HepG2 (cell line): ENCODE results near the gene ZNF275. TPM values are rescaled to one million over a fixed set of nuclear protein-coding genes. Genes with fewer than 3 reads are reported as not detected.

Experiments used
- ATAC-seq: fragments of 200-7000 bp; cut with Tn5 transposase; 3 replicates; pipeline ENCODE4 v1.9.1; 2020; ENCODE audit warnings: mild to moderate bottlenecking, moderate library complexity
- BruUV-seq: library from RNA; stranded (reverse); fragments of 400-500 nt; replicated peaks from 2 replicates; lab custom pipeline; 2021; lab: Mats Ljungman, UMichigan
- CTCF ChIA-PET: fragments of 300-600 bp; formaldehyde crosslinking; extraction: SDS; loops from one replicate; lab custom pipeline; 2021; ENCODE audit warnings: low total read pairs, inconsistent platforms, low intra/inter-chr PET ratio; lab: Yijun Ruan, JAX
- POLR2A ChIA-PET: fragments of 350-600 bp; sonication (Branson Sonifier 250); formaldehyde crosslinking; loops from one replicate; lab custom pipeline; 2020; ENCODE audit warnings: antibody characterized with exemption, inconsistent platforms; lab: Yijun Ruan, JAX
- DNase-seq: peaks from one replicate; pipeline ENCODE4 v3.0.0-alpha.2; 2015; ENCODE audit warnings: low spot score
- FAIRE-seq: peaks from 3 replicates; lab custom pipeline; 2011; peaks lifted over from hg19 to GRCh38; lab: Jason Lieb, UNC
- H2AFZ ChIP-seq: one replicate; pipeline ENCODE4 v1.6.1; 2011; ENCODE audit warnings: low read length, inconsistent platforms
- H3K27ac ChIP-seq: fragments of 300-600 bp; 3 replicates; pipeline ENCODE4 v1.8.0; 2011; ENCODE audit warnings: mixed run types, mild to moderate bottlenecking, mixed read lengths, low read length, inconsistent platforms; ENCODE audit not compliant: insufficient read depth; ENCODE audit errors: extremely low read length
- H3K27me3 ChIP-seq, 2 experiments: fragments of 200-600 bp in 1 of 2; 2 replicates in 1 of 2; 3 replicates in 1 of 2; pipeline versions ENCODE4 v1.6.0 to v1.8.0; 2011; ENCODE audit warnings: low read length in 2 of 2, mild to moderate bottlenecking in 2 of 2, moderate library complexity in 2 of 2, inconsistent platforms in 1 of 2; ENCODE audit not compliant: insufficient read depth in 2 of 2, control insufficient read depth in 1 of 2
- H3K36me3 ChIP-seq, 2 experiments: fragments of 200-600 bp in 1 of 2; replicated peaks in 1 of 2; 2 replicates in 1 of 2; 3 replicates in 1 of 2; pipeline versions ENCODE4 v1.5.1 to v1.8.0; 2011; ENCODE audit warnings: low read length in 2 of 2, inconsistent platforms in 1 of 2; ENCODE audit not compliant: insufficient read depth in 2 of 2, control insufficient read depth in 1 of 2
- H3K4me1 ChIP-seq: 2 replicates; pipeline ENCODE4 v1.5.1; 2012; ENCODE audit warnings: low read length, inconsistent platforms; ENCODE audit not compliant: insufficient read depth
- H3K4me2 ChIP-seq: 2 replicates; pipeline ENCODE4 v1.6.0; 2011; ENCODE audit warnings: low read depth, low read length, inconsistent platforms
- H3K4me3 ChIP-seq, 3 experiments: fragments of 200-600 bp in 1 of 3; sonication (generic), shearing (Covaris generic) in 1 of 3; replicated peaks in 1 of 3; 2 replicates each; pipeline ENCODE4 v1.5.1; 2011 to 2016; ENCODE audit warnings: low read length in 3 of 3, inconsistent platforms in 2 of 3, low read depth in 2 of 3, mild to moderate bottlenecking in 2 of 3, control low read depth in 1 of 3, mixed read lengths in 1 of 3; ENCODE audit not compliant: insufficient read depth in 1 of 3
- H3K79me2 ChIP-seq: one replicate; pipeline ENCODE4 v1.6.1; 2011; ENCODE audit warnings: low read length, inconsistent platforms; ENCODE audit not compliant: insufficient read depth
- H3K9ac ChIP-seq: 2 replicates; pipeline ENCODE4 v1.6.0; 2011; ENCODE audit warnings: mild to moderate bottlenecking, low read depth, low read length, inconsistent platforms; ENCODE audit not compliant: insufficient read depth
- H3K9me3 ChIP-seq: 2 replicates; pipeline ENCODE4 v1.5.1; 2012; ENCODE audit warnings: mild to moderate bottlenecking, low read length
- H4K20me1 ChIP-seq: 2 replicates; pipeline ENCODE4 v1.6.0; 2011; ENCODE audit warnings: inconsistent platforms, mild to moderate bottlenecking, low read length, moderate library complexity; ENCODE audit not compliant: insufficient read depth
- HNF4A ChIP-seq: sonication (generic); formaldehyde crosslinking; IDR thresholded peaks from 2 replicates; pipeline ENCODE4 v1.4.0; 2020; ENCODE audit warnings: missing genetic modification reagents
- PATZ1 ChIP-seq: sonication (generic); formaldehyde crosslinking; IDR thresholded peaks from 2 replicates; pipeline ENCODE4 v1.4.0; 2020; ENCODE audit warnings: missing genetic modification reagents
- SP1 ChIP-seq, 2 experiments: fragments of 450-650 bp in 1 of 2; sonication (generic) in 1 of 2; formaldehyde crosslinking in 1 of 2; IDR thresholded peaks; 2 replicates each; pipeline versions ENCODE4 v1.4.0 to v1.6.1; 2016 to 2020; ENCODE audit warnings: missing genetic modification reagents in 1 of 2
- ZKSCAN1 ChIP-seq: fragments of 150-350 bp; IDR thresholded peaks from 2 replicates; pipeline ENCODE4 v1.6.1; 2014; ENCODE audit warnings: low read length
- ZNF180 ChIP-seq: sonication (generic); formaldehyde crosslinking; IDR thresholded peaks from 2 replicates; pipeline ENCODE4 v1.4.0; 2020; ENCODE audit warnings: low read depth, missing genetic modification reagents, borderline replicate concordance
- ZNF281 ChIP-seq: sonication (generic); formaldehyde crosslinking; IDR thresholded peaks from 2 replicates; pipeline ENCODE4 v1.4.0; 2020; ENCODE audit warnings: missing genetic modification reagents, borderline replicate concordance
- ZNF333 ChIP-seq: sonication (generic); formaldehyde crosslinking; IDR thresholded peaks from 2 replicates; pipeline ENCODE4 v1.4.0; 2020; ENCODE audit warnings: mild to moderate bottlenecking, missing genetic modification reagents, borderline replicate concordance
- WGBS: methylation state at CpG from one replicate; pipeline ENCODE4 v1.1.6; 2017; ENCODE audit warnings: low lambda C conversion rate; 5-methylcytosine and 5-hydroxymethylcytosine counted together
- in situ Hi-C: cut with HindIII; loops from 2 replicates; pipeline ENCODE4 v1.10.0; 2017; ENCODE audit warnings: low pct_unique_long_range_greater_than_20kb; ENCODE audit not compliant: extremely low pct_ligation_motif_present
- intact Hi-C: fragments of 100-400 bp; cut with micrococcal nuclease; formaldehyde crosslinking; loops from one replicate; pipeline ENCODE4 v1.10.0; 2022; ENCODE audit not compliant: unreplicated experiment
- polyA plus RNA-seq, 8 experiments: library from polyadenylated mRNA; depleted of rRNA in 3 of 8; stranded (reverse) in 7 of 8; unstranded in 1 of 8; fragments of >200 nt; fragmentation: Illumina TruSeq in 4 of 8; extraction: Trizol in 4 of 8; gene quantifications; 2 replicates each; pipeline versions ENCODE4 v1.2.1 to v1.2.3, GENCODE V29; 2011 to 2016; ENCODE audit warnings: low read depth in 4 of 8, missing spikeins in 1 of 8, mixed read lengths in 1 of 8; ENCODE audit not compliant: insufficient read depth in 1 of 8
- total RNA-seq, 5 experiments: library from RNA; depleted of rRNA; stranded (reverse); fragments of >200 nt; fragmentation: Illumina TruSeq; extraction: Trizol; gene quantifications; 2 replicates each; pipeline ENCODE4 v1.2.3, GENCODE V29; 2016; ENCODE audit warnings: low read depth in 1 of 5

The ZNF275 gene
- total and polyA plus RNA-seq, 2 of the 13 experiments (the other 11 are each of a cell fraction or from before 2014, with no cell fraction given) = 6.4 to 11.8 TPM

GRCh38 chrX:153333266-153333665, 687 bp upstream of the ZNF275 start:
- in situ Hi-C loops = no loop called here
- POLR2A ChIA-PET = no interaction called here
- FAIRE-seq (no peak), ATAC-seq (no peak), DNase-seq (no peak)
- Histone ChIP-seq H3K4me2 (peak overlapping the region; percentile 75), H3K27me3 (no peaks in the 10 kb centered on the region), H3K27ac (no peak overlapping the region), H4K20me1 (no peaks in the 10 kb centered on the region), H3K4me1 (peaks cover 37% of the 10 kb centered on the region), H2AFZ (no peak overlapping the region), H3K9me3 (no peaks in the 10 kb centered on the region), H3K79me2 (peaks cover 12% of the 10 kb centered on the region), H3K36me3 (0 out of 5 replicates have a peak, but pooled peaks cover 0 to 8% of the 10 kb centered on the region in 2 experiments), H3K9ac (no peak overlapping the region), H3K4me3 (peak overlapping the region in 1 of 3 experiments; percentile 43; a peak in 1 of 6 replicates)
- 11% methylated on average over 2 of the region's 2 CpGs for WGBS
- BruUV-seq = no TSS peak
- CTCF ChIA-PET = no interaction called here
- intact Hi-C loops = no loop called here
- TF ChIP-seq HNF4A (CRISPR knock-in tag) = no peak

- Histone ChIP-seq H3K79me2 (peaks cover 12% of the 10 kb centered on the region), H3K4me1 (peaks cover 37% of the 10 kb centered on the region), H2AFZ (no peak overlapping the region), H3K36me3 (0 out of 5 replicates have a peak, but pooled peaks cover 0 to 9% of the 10 kb centered on the region in 2 experiments), H3K4me2 (peak overlapping the region; percentile 61), H3K27me3 (no peaks in the 10 kb centered on the region), H3K27ac (peak overlapping the region; percentile 57), H3K4me3 (peak overlapping the region; percentile 69 to 88 (median 76); a peak in 5 of 6 replicates), H3K9ac (peak overlapping the region; percentile 72), H3K9me3 (no peaks in the 10 kb centered on the region), H4K20me1 (no peaks in the 10 kb centered on the region)
- intact Hi-C loops = no loop called here
- WGBS = 18% methylated on average over 4 of the region's 16 CpGs
- TF ChIP-seq SP1 (IDR thresholded peaks at IDR 0.05) = no peak
- no peak for TF ChIP-seq SP1 (CRISPR knock-in tag; IDR thresholded peaks at IDR 0.05)
- TF ChIP-seq ZNF333 (CRISPR knock-in tag) = no peak
- TF ChIP-seq PATZ1 (CRISPR knock-in tag) = 0 out of 2 replicates have a peak, but pooled peaks have one; percentile 33
- TF ChIP-seq ZNF281 (CRISPR knock-in tag) = 0 out of 2 replicates have a peak, but pooled peaks have one; percentile 26
- TF ChIP-seq ZKSCAN1 = 0 out of 2 replicates have a peak, but pooled peaks have one; percentile 29
- TF ChIP-seq ZNF180 (CRISPR knock-in tag) = no peak
- DNase-seq (no peak), ATAC-seq (peak; percentile 21), FAIRE-seq (no peak)
- POLR2A ChIA-PET = interaction anchor here (0.7 kb wide), 1 partner anchor 38 kb away, joined by 4 read pairs; no protein-coding TSS in a partner anchor
- BruUV-seq = no TSS peak
- CTCF ChIA-PET = no interaction called here
- in situ Hi-C loops = no loop called here
These were observed 822 bp downstream of the ZNF275 start for GRCh38 chrX:153334654-153335295.
